Activated CD8-positive, alpha-beta T cell treated with anti-CD3 and anti-CD28 coated beads for 36 hours (primary cell): Measurements from ENCODE around the gene LCT. TPM values are rescaled to one million over a fixed set of nuclear protein-coding genes. Genes with fewer than 3 reads are reported as not detected.

ENCODE experiments used
- ATAC-seq: fragments of 200-7000 bp; cut with Tn5 transposase; one replicate; pipeline ENCODE4 v1.10.0; 2021; ENCODE audit warnings: mild to moderate bottlenecking, moderate library complexity
- CTCF ChIA-PET: fragments of 350-600 bp; sonication (Branson Sonifier 250); formaldehyde crosslinking; loops from one replicate; lab custom pipeline; 2021; ENCODE audit warnings: antibody characterized with exemption; lab: Charles Lee
- POLR2A ChIA-PET: fragments of 350-600 bp; sonication (Branson Sonifier 250); formaldehyde crosslinking; loops from one replicate; lab custom pipeline; 2021; ENCODE audit warnings: antibody characterized with exemption; lab: Charles Lee
- DNase-seq: peaks from one replicate; pipeline ENCODE4 v3.0.0-alpha.2; 2020
- H3K27ac Mint-ChIP-seq: one replicate; pipeline ENCODE4 v1.8.0; 2021; ENCODE audit warnings: mild to moderate bottlenecking, mixed read lengths
- H3K27me3 Mint-ChIP-seq: one replicate; pipeline ENCODE4 v1.8.0; 2021; ENCODE audit warnings: mixed read lengths
- H3K36me3 Mint-ChIP-seq: one replicate; pipeline ENCODE4 v1.8.0; 2021; ENCODE audit warnings: low read depth, mixed read lengths
- H3K4me1 Mint-ChIP-seq: one replicate; pipeline ENCODE4 v1.8.0; 2021; ENCODE audit warnings: low read depth, mixed read lengths
- H3K4me3 Mint-ChIP-seq: one replicate; pipeline ENCODE4 v1.8.0; 2021; ENCODE audit warnings: mild to moderate bottlenecking, moderate library complexity, mixed read lengths
- H3K9me3 Mint-ChIP-seq: one replicate; pipeline ENCODE4 v1.8.0; 2021; ENCODE audit warnings: mixed read lengths
- intact Hi-C: fragments of 100-400 bp; cut with micrococcal nuclease; formaldehyde crosslinking; loops from one replicate; pipeline ENCODE4 v1.10.0; 2022
- total RNA-seq, 2 experiments: library from RNA; stranded (reverse); gene quantifications; one replicate each; pipeline ENCODE4 v1.2.3, GENCODE V29; 2021
- TF ChIP-seq, protein P1 (sequence below): fragments of 200-600 bp; IDR thresholded peaks from one replicate; pipeline ENCODE4 v1.8.0; 2022; ENCODE audit warnings: antibody characterized with exemption, mild to moderate bottlenecking

Gene LCT
- total RNA-seq, 2 experiments from 2014 or later: 0.11 to 0.29 TPM

DNA sequence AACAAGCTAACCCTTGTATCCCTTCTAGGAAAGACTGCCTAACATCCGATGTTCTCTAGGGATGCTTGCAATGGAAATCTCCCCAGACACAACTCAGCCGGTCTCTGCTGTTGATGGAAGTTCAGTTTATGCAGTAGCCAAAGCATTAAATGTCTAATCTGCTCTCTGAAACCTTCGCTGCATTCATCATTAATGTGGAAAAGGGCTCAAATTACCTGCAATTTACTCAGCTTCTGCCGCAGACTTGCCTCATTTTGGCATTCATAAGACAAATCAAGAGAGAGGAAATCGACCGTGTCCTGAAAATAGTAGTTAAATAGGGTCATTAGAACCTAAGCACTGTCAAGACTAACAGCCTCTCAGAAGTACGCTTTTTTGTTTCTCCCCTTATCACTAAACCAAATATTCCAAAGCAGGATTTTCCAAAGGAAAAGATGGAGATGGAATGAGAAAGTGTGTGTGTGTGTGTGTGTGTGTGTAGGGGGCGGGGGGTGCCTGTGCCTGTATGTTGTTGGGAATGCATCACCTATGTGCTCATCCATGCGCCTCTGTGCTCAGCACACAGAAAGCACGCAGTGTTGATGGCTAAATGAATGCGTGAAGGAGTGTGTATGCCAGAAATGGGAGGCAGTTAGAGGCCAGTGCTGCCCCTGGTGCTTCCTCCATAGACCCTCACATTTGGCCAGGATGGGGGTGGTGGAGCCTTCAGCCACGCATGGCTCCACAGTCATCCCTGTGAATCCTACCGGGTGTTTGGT, 7.4 kb downstream of the LCT start:
- ATAC-seq: no peak
- no peak for DNase-seq
- Mint-ChIP-seq H3K27ac (no peak overlapping the region), H3K4me1 (peaks cover 8% of the 10 kb centered on the region), H3K9me3 (no peaks in the 10 kb centered on the region), H3K36me3 (peaks cover 2% of the 10 kb centered on the region), H3K4me3 (no peak overlapping the region), H3K27me3 (no peaks in the 10 kb centered on the region)
- TF ChIP-seq, protein P1, sequence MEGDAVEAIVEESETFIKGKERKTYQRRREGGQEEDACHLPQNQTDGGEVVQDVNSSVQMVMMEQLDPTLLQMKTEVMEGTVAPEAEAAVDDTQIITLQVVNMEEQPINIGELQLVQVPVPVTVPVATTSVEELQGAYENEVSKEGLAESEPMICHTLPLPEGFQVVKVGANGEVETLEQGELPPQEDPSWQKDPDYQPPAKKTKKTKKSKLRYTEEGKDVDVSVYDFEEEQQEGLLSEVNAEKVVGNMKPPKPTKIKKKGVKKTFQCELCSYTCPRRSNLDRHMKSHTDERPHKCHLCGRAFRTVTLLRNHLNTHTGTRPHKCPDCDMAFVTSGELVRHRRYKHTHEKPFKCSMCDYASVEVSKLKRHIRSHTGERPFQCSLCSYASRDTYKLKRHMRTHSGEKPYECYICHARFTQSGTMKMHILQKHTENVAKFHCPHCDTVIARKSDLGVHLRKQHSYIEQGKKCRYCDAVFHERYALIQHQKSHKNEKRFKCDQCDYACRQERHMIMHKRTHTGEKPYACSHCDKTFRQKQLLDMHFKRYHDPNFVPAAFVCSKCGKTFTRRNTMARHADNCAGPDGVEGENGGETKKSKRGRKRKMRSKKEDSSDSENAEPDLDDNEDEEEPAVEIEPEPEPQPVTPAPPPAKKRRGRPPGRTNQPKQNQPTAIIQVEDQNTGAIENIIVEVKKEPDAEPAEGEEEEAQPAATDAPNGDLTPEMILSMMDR: no peak
- ChIA-PET CTCF (interaction anchor here (1.3 kb wide), 1 partner anchor 32 kb away, joined by 3 read pairs; no protein-coding TSS in a partner anchor), POLR2A (no interaction called here)
- intact Hi-C loops: no loop called here

DNA sequence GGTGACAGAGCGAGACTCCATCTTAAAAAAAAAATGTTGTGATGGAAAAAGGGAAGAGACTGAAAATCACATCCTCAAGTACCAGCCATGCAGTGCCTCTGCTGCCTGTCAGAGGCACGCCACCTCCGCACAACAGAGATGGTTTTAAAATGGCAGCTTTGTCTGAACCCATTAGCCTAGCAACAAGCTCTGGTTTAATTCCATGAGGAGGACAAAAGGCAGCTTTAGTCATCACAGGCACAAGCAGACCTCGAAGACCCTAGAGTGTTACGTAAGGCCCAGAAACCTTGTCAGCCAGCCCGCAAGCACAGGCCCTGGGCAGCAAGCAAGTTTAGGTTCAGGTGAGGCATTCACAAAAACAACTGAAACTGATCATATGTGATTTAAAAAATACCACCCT, 10.4 kb downstream of the LCT start:
- ATAC-seq (no peak), DNase-seq (no peak)
- intact Hi-C loops: no loop called here
- peaks cover 15% of the 10 kb centered on the region for H3K9me3 Mint-ChIP-seq
- H3K4me3 Mint-ChIP-seq: no peak overlapping the region
- H3K27me3 Mint-ChIP-seq: no peaks in the 10 kb centered on the region
- TF ChIP-seq, protein P1: no peak
- ChIA-PET POLR2A (no interaction called here), CTCF (interaction anchor here (0.7 kb wide), 1 partner anchor 27 kb away, joined by 4 read pairs; no protein-coding TSS in a partner anchor)
- no peak overlapping the region for H3K27ac Mint-ChIP-seq
- H3K36me3 Mint-ChIP-seq: peaks cover 23% of the 10 kb centered on the region
- peaks cover 20% of the 10 kb centered on the region for H3K4me1 Mint-ChIP-seq

DNA sequence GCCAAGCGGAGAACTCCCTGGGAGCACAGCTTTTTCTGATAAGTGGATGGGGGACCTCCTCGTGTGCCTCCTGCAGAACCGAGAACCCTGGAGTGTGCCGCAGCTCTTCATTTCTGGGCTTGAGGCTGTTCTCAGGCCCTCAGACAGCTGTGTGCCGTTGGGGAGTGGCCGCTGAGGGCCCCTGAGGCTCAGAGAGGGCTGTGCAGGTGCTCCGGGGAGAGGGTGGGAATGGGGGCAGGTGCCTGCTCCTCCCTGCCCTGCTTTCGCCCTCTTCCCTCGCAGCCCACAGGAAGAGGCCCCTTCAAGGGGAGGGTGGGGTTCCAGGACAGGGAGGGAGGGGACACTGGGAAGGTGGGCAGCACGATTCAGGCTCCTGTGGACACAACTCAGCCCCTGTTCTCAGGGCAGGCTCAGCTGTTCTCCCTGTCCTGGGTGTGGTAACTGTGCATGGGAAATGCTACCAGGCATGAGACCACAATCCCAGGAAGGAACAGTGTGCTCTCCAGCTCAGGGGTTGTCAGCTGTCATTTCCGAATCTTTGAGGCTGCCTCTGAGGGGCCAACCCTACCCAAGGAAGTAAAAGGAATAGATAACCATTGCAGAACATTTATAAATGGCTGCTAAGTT, 11.3 kb downstream of the LCT start:
- Mint-ChIP-seq H3K9me3 (peaks cover 15% of the 10 kb centered on the region), H3K36me3 (peaks cover 27% of the 10 kb centered on the region), H3K27ac (no peak overlapping the region), H3K4me3 (no peak overlapping the region), H3K27me3 (no peaks in the 10 kb centered on the region), H3K4me1 (peaks cover 26% of the 10 kb centered on the region)
- ATAC-seq (peak; percentile 29), DNase-seq (no peak)
- TF ChIP-seq, protein P1: no peak
- CTCF ChIA-PET: interaction anchor here (3.2 kb wide), 1 partner anchor 28 kb away, joined by 19 read pairs; no protein-coding TSS in a partner anchor
- POLR2A ChIA-PET: interaction anchor here (1.3 to 1.4 kb wide), 2 partner anchors 13 to 50 kb away, joined by 3 to 4 read pairs; no protein-coding TSS in a partner anchor
- intact Hi-C loops: no loop called here

DNA sequence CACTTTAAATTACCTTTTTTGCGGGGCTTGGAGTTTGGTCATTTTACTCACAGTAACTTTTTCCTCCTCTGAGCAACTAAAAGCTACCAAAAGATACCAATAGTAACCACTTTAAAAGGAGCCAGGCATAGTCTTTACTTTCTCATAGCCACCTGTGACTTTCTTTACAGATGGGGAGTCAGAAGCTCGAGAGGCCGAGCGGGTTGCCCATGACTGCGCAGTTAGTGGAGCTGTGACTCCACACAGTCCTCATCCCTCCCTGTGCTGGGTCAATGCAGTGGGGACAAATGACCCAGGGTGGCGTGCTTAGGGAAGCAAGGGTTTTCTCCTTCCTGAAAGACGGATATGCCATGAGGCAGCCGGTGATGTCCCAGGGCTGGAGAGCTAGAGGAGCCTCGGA, 11.9 kb downstream of the LCT start:
- no peak overlapping the region for H3K4me3 Mint-ChIP-seq
- H3K36me3 Mint-ChIP-seq: peaks cover 27% of the 10 kb centered on the region
- H3K4me1 Mint-ChIP-seq: peaks cover 31% of the 10 kb centered on the region
- no peaks in the 10 kb centered on the region for H3K27me3 Mint-ChIP-seq
- H3K9me3 Mint-ChIP-seq: peaks cover 15% of the 10 kb centered on the region
- ChIA-PET POLR2A (interaction anchor here (1.3 to 1.4 kb wide), 2 partner anchors 13 to 50 kb away, joined by 3 to 4 read pairs; no protein-coding TSS in a partner anchor), CTCF (interaction anchor here (1.4 to 3.2 kb wide), 2 partner anchors 24 to 27 kb away, joined by 3 to 19 read pairs; no protein-coding TSS in a partner anchor)
- H3K27ac Mint-ChIP-seq: no peak overlapping the region
- intact Hi-C loops: no loop called here
- ATAC-seq (no peak), DNase-seq (no peak)
- TF ChIP-seq, protein P1: no peak
